GM12892 (cell line): Measurements from ENCODE around the gene FNBP1.

ENCODE experiments used
- DNase-seq: peaks from one replicate; pipeline ENCODE4 v3.0.0; 2011; ENCODE audit not compliant: insufficient read length
- FAIRE-seq: peaks from 2 replicates; lab custom pipeline; 2011; peaks lifted over from hg19 to GRCh38; lab: Jason Lieb, UNC
- POLR2A ChIP-seq: IDR thresholded peaks from 2 replicates; pipeline ENCODE4 v1.6.1; 2011; ENCODE audit warnings: low read depth, low read length, control low read depth
- POLR2AphosphoS5 ChIP-seq: IDR thresholded peaks from 2 replicates; pipeline ENCODE4 v1.6.1; 2011; ENCODE audit warnings: low read depth, low read length, control low read depth
- TAF1 ChIP-seq: IDR thresholded peaks from 2 replicates; pipeline ENCODE4 v1.6.1; 2011; ENCODE audit warnings: low read depth, mild to moderate bottlenecking, control low read depth, low read length, borderline replicate concordance

FNBP1 gene

GRCh38 chr9:130058154-130058553 lies 15.2 kb upstream of the FNBP1 start:
- no peak for DNase-seq
- no peak for FAIRE-seq
- no peak for TF ChIP-seq TAF1
- TF ChIP-seq POLR2A: no peak
- TF ChIP-seq POLR2AphosphoS5: no peak

GRCh38 chr9:130054820-130055219 lies 11.8 kb upstream of the FNBP1 start:
- FAIRE-seq (no peak), DNase-seq (no peak)
- no peak for TF ChIP-seq TAF1
- no peak for TF ChIP-seq POLR2A

- TF ChIP-seq TAF1 (no peak), POLR2AphosphoS5 (no peak), POLR2A (no peak)
- FAIRE-seq: no peak
- DNase-seq: no peak
Measured at GRCh38 chr9:130054325-130054786, 11.4 kb upstream of the FNBP1 start.

DNA sequence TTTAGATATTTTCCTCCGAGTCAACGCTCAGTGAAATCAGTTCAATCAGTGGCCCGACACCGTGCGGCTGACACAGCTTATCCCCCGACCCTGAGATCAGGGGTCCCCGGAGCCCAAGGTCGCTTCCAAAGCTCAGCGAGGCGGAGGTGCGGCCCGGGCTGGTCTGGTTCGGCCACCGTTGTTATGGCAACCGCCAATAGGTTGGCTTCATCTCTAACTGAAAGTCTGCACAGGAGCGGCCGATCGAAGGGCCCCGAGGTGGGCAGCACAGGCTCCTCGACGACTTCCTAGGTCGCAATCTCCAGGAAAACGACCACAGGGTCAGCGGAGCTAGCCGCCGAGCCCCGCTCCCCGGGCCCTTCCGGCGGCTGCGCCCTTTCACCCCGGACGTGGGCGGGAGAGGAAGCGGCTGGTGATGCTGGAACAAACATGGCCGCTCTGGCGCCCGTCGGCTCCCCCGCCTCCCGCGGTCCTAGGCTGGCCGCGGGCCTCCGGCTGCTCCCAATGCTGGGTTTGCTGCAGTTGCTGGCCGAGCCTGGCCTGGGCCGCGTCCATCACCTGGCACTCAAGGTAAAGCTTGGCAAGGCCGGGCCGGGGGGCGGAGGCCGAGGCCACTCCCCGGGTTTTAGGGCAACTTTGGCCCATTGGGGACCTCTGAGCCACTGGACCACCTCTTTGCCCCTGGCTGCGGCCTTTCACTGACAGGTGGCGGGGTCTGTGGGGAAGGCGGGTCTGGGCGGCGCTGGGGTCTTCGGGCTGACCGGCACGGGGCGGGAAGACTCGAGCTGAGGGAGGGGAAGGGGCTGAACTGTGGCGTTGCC lies 10.7 kb upstream of the FNBP1 start, which contains the start of gene GPR107:
GPR107 (plus strand) TSS at position 403 of the 821 bp plus-strand sequence; CDS start at position 430, 27 bp downstream.
- FAIRE-seq: peak; percentile 92
- TF ChIP-seq POLR2AphosphoS5 (peak; percentile 41; the same call in 1 of the 2 replicates), POLR2A (peak; percentile 76; the same call in 1 of the 2 replicates), TAF1 (peak; percentile 92)

DNA sequence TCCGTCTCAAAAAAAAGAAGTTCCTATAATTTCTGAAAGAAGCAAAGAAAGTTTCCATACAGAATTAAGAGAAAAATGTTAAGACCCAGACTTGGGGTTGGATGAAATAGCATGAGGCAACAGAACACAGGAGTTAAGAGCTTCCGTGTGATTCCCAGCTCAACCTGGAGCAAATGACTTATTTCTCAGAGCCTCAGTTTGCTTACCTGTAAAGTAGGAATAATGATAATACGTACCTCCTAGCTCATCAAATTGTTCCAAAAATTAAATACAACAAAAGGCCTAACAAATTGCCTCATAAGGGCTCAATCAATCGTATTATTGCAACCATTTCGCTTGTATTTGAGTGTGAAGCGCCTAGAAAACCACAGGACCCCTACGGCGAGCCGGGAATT lies 10.1 kb upstream of the FNBP1 start:
- DNase-seq (no peak), FAIRE-seq (no peak)
- TF ChIP-seq TAF1 (no peak), POLR2AphosphoS5 (no peak), POLR2A (no peak)

More for the DNA sequence above, 10.7 kb upstream of the FNBP1 start, which contains the start of gene GPR107:
- peak; percentile 90 for DNase-seq

GRCh38 chr9:130051855-130052254 lies 8.9 kb upstream of the FNBP1 start:
- FAIRE-seq (no peak), DNase-seq (no peak)
- TF ChIP-seq POLR2A (no peak), TAF1 (no peak), POLR2AphosphoS5 (no peak)

DNA sequence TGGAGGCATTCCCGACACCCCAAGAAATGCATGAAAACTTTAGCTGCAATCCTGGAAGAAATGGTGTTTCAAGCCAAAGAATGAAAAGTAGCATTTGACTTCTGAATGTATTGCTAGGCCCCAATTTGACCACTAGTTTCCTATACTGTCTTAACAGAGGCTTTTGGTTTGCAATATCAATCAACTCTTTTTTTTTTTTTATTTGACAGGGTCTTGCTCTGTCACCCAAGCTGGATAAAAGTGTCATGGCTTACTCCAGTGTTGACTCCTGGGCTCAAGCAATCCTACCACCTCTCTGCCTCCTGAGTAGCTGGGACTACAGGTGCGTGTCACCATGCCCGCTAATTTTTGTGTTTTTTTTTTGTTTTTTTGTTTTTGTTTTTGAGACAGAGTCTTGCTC lies 7.5 kb upstream of the FNBP1 start:
- TF ChIP-seq POLR2AphosphoS5: no peak
- TF ChIP-seq TAF1: no peak
- TF ChIP-seq POLR2A: no peak
- DNase-seq (no peak), FAIRE-seq (no peak)

- TF ChIP-seq POLR2AphosphoS5 (no peak), POLR2A (no peak), TAF1 (no peak)
- FAIRE-seq: no peak
- DNase-seq: no peak
Measured at GRCh38 chr9:130049431-130050210, 6.6 kb upstream of the FNBP1 start.

- FAIRE-seq (no peak), DNase-seq (no peak)
- no peak for TF ChIP-seq TAF1
- TF ChIP-seq POLR2AphosphoS5: no peak
- no peak for TF ChIP-seq POLR2A
Measured at GRCh38 chr9:130045725-130046450, 2.9 kb upstream of the FNBP1 start.

- FAIRE-seq (peak; percentile 65), DNase-seq (no peak)
- TF ChIP-seq POLR2AphosphoS5: no peak
- TF ChIP-seq POLR2A: no peak
- TF ChIP-seq TAF1: no peak
Measured at GRCh38 chr9:130043654-130044623, 950 bp upstream of the FNBP1 start.
